Natural killer cell (primary cell): ENCODE data around the gene OSBPL3. TPM values are rescaled to one million over a fixed set of nuclear protein-coding genes. Genes with fewer than 3 reads are reported as not detected.

Experiments
- ATAC-seq, 3 donors: fragments of 150-1000 bp in 2 of 3; fragments of 200-7000 bp in 1 of 3; cut with Tn5 transposase; 1 replicate in 1 of 3; 2 replicates in 2 of 3; pipeline ENCODE4 v1.10.0; 2021; ENCODE audit warnings: mild to moderate bottlenecking in 2 of 3, moderate library complexity in 2 of 3
- DNase-seq, 2 donors: peaks; one replicate each; pipeline versions ENCODE4 v3.0.0 to v3.0.0-alpha.2; 2013 to 2021; ENCODE audit warnings: mixed read lengths in 1 of 2
- H3K27ac ChIP-seq: one replicate; pipeline ENCODE4 v1.5.1; 2013; ENCODE audit warnings: mild to moderate bottlenecking, low read length
- H3K27me3 ChIP-seq: one replicate; pipeline ENCODE4 v1.6.1; 2013; ENCODE audit warnings: low read length; ENCODE audit not compliant: control insufficient read depth, insufficient read depth
- H3K36me3 ChIP-seq: one replicate; pipeline ENCODE4 v1.6.1; 2013; ENCODE audit warnings: low read length; ENCODE audit not compliant: control insufficient read depth, insufficient read depth
- H3K4me1 ChIP-seq: one replicate; pipeline ENCODE4 v1.6.1; 2013; ENCODE audit warnings: low read length; ENCODE audit not compliant: control insufficient read depth, insufficient read depth
- H3K4me3 ChIP-seq: one replicate; pipeline ENCODE4 v1.5.1; 2013; ENCODE audit warnings: low read length
- H3K9me3 ChIP-seq: one replicate; pipeline ENCODE4 v1.6.1; 2013; ENCODE audit warnings: low read length; ENCODE audit not compliant: control insufficient read depth, insufficient read depth
- H3K27ac Mint-ChIP-seq, 2 donors: one replicate each; pipeline ENCODE4 v1.8.0; 2022; ENCODE audit warnings: mild to moderate bottlenecking in 2 of 2, mixed read lengths in 2 of 2, moderate library complexity in 1 of 2
- H3K27me3 Mint-ChIP-seq, 2 donors: one replicate each; pipeline ENCODE4 v1.8.0; 2022; ENCODE audit warnings: low read depth in 2 of 2, mixed read lengths in 2 of 2
- H3K36me3 Mint-ChIP-seq: one replicate; pipeline ENCODE4 v1.8.0; 2022; ENCODE audit warnings: mixed read lengths
- H3K4me1 Mint-ChIP-seq, 2 donors: one replicate each; pipeline ENCODE4 v1.8.0; 2022; ENCODE audit warnings: mixed read lengths in 2 of 2
- H3K4me3 Mint-ChIP-seq: one replicate; pipeline ENCODE4 v1.8.0; 2022; ENCODE audit warnings: mild to moderate bottlenecking, moderate library complexity, mixed read lengths
- H3K9me3 Mint-ChIP-seq, 2 donors: one replicate each; pipeline ENCODE4 v1.8.0; 2022; ENCODE audit warnings: mixed read lengths in 2 of 2
- WGBS: methylation state at CpG from one replicate; pipeline ENCODE4 v1.1.7; 2013; ENCODE audit warnings: missing lambda C conversion rate; ENCODE audit not compliant: insufficient coverage; 5-methylcytosine and 5-hydroxymethylcytosine counted together
- intact Hi-C: fragments of 100-400 bp; cut with micrococcal nuclease; formaldehyde crosslinking; loops from one replicate; pipeline ENCODE4 v1.14.2; 2022
- total RNA-seq, 4 donors: library from RNA; stranded (reverse); fragments of 120-200 nt in 1 of 4; gene quantifications; one replicate each; pipeline versions ENCODE4 v1.2.3 to v1.2.4, GENCODE V29; 2013 to 2022
- TF ChIP-seq, protein P1 (sequence below): fragments of 200-600 bp; IDR thresholded peaks from one replicate; pipeline ENCODE4 v1.8.0; 2022; ENCODE audit warnings: antibody characterized with exemption

The OSBPL3 gene
- total RNA-seq, 3 donors from 2014 or later (not counting 1 experiment from before 2014, with no cell fraction given) = 50.7 to 99.1 (median 65.1) TPM

DNA sequence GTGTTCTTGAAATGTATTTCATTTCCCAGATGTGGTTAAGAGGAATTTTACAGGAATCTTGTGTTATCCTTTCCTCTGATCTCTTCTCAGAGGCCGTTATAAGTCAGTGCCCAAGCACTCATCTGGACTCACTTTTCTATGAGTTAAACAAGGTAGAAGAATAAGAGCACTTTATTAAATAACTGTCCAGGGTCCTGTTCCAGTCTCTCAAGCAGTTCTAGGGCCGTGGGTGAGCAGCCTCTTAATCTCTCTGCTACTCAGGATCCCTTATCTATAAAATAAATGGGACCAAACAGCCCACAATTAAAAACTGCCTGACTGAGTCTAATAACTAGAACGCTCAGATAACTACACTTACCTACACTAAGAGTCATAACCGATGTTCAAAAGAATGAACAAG lies 111.2 kb downstream of the OSBPL3 start:
- no peaks in the 10 kb centered on the region for H3K27me3 ChIP-seq
- Mint-ChIP-seq H3K36me3 (peaks cover 13% of the 10 kb centered on the region), H3K27ac (no peak overlapping the region), H3K9me3 (no peaks in the 10 kb centered on the region), H3K27me3 (no peaks in the 10 kb centered on the region), H3K4me3 (no peak overlapping the region), H3K4me1 (peaks cover 21 to 27% of the 10 kb centered on the region in 2 donors)
- H3K27ac ChIP-seq = no peak overlapping the region
- peaks cover 5% of the 10 kb centered on the region for H3K4me1 ChIP-seq
- H3K9me3 ChIP-seq = no peaks in the 10 kb centered on the region
- DNase-seq = no peak
- WGBS = 55% methylated on average over 4 of the region's 4 CpGs
- H3K36me3 ChIP-seq = peaks cover 27% of the 10 kb centered on the region
- no peak overlapping the region for H3K4me3 ChIP-seq
- TF ChIP-seq, protein P1, sequence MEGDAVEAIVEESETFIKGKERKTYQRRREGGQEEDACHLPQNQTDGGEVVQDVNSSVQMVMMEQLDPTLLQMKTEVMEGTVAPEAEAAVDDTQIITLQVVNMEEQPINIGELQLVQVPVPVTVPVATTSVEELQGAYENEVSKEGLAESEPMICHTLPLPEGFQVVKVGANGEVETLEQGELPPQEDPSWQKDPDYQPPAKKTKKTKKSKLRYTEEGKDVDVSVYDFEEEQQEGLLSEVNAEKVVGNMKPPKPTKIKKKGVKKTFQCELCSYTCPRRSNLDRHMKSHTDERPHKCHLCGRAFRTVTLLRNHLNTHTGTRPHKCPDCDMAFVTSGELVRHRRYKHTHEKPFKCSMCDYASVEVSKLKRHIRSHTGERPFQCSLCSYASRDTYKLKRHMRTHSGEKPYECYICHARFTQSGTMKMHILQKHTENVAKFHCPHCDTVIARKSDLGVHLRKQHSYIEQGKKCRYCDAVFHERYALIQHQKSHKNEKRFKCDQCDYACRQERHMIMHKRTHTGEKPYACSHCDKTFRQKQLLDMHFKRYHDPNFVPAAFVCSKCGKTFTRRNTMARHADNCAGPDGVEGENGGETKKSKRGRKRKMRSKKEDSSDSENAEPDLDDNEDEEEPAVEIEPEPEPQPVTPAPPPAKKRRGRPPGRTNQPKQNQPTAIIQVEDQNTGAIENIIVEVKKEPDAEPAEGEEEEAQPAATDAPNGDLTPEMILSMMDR = no peak
- intact Hi-C loops = no loop called here
- no peak for ATAC-seq

- no peak overlapping the region for H3K4me3 Mint-ChIP-seq
- WGBS = 91% methylated on average over 12 of the region's 12 CpGs
- Histone ChIP-seq H3K27me3 (no peaks in the 10 kb centered on the region), H3K9me3 (no peaks in the 10 kb centered on the region), H3K36me3 (peaks cover 45% of the 10 kb centered on the region), H3K27ac (no peak overlapping the region), H3K4me3 (no peak overlapping the region), H3K4me1 (peaks cover 5% of the 10 kb centered on the region)
- TF ChIP-seq, protein P1 = no peak
- no peak for DNase-seq
- peaks cover 26 to 30% of the 10 kb centered on the region in 2 donors for H3K4me1 Mint-ChIP-seq
- no peaks in the 10 kb centered on the region for H3K9me3 Mint-ChIP-seq
- H3K36me3 Mint-ChIP-seq = peaks cover 18% of the 10 kb centered on the region
- no peak for ATAC-seq
- intact Hi-C loops = no loop called here
- H3K27me3 Mint-ChIP-seq = no peaks in the 10 kb centered on the region
- H3K27ac Mint-ChIP-seq = no peak overlapping the region
These were observed 113.9 kb downstream of the OSBPL3 start for GRCh38 chr7:24866004-24866615.

DNA sequence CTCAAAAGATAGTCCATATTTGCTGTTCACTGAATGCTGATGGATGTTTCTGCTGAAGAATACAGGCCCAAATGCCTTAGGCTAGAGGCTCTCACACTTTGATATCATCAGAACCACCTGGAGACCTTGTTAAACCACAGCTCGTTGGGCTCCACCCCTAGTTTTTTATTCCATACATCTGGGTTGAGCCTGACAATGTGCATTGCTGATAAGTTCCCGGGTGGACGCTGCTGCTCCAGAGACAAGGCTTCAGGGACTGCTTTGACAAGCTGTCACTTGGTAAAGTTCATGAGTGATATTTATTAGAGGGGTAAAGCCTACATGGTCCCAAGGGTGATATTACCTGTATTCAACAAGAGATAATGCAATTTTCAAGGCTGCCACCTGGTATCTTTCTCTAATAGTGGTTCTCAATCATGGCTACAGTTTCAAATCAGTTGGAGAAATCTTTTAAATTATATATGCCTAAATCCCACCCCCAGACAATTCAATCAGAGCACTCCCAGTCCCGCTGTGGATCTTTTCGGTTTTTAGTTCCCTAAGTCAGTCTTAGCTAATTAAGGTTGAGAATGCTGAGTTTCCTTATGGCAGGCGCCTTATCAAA lies 115.7 kb downstream of the OSBPL3 start:
- Histone ChIP-seq H3K9me3 (no peaks in the 10 kb centered on the region), H3K4me1 (peaks cover 5% of the 10 kb centered on the region), H3K27me3 (no peaks in the 10 kb centered on the region), H3K36me3 (peaks cover 43% of the 10 kb centered on the region), H3K27ac (no peak overlapping the region), H3K4me3 (no peak overlapping the region)
- intact Hi-C loops = no loop called here
- H3K27me3 Mint-ChIP-seq = no peaks in the 10 kb centered on the region
- ATAC-seq (no peak), DNase-seq (no peak)
- peaks cover 26 to 27% of the 10 kb centered on the region in 2 donors for H3K4me1 Mint-ChIP-seq
- 91% methylated on average over 5 of the region's 6 CpGs for WGBS
- TF ChIP-seq, protein P1 = no peak
- no peak overlapping the region for H3K27ac Mint-ChIP-seq
- peaks cover 28% of the 10 kb centered on the region for H3K36me3 Mint-ChIP-seq
- no peaks in the 10 kb centered on the region for H3K9me3 Mint-ChIP-seq
- H3K4me3 Mint-ChIP-seq = no peak overlapping the region

- no peak overlapping the region for H3K27ac Mint-ChIP-seq
- H3K9me3 Mint-ChIP-seq = no peaks in the 10 kb centered on the region
- TF ChIP-seq, protein P1 = no peak
- Histone ChIP-seq H3K27ac (no peak overlapping the region), H3K36me3 (peaks cover 44% of the 10 kb centered on the region), H3K4me3 (no peak overlapping the region), H3K4me1 (peaks cover 6% of the 10 kb centered on the region), H3K27me3 (no peaks in the 10 kb centered on the region), H3K9me3 (no peaks in the 10 kb centered on the region)
- H3K4me3 Mint-ChIP-seq = no peak overlapping the region
- DNase-seq (no peak), ATAC-seq (no peak)
- H3K36me3 Mint-ChIP-seq = peaks cover 28% of the 10 kb centered on the region
- peaks cover 26 to 27% of the 10 kb centered on the region in 2 donors for H3K4me1 Mint-ChIP-seq
- intact Hi-C loops = no loop called here
- no peaks in the 10 kb centered on the region for H3K27me3 Mint-ChIP-seq
These were observed 116.4 kb downstream of the OSBPL3 start for GRCh38 chr7:24863626-24864025.
